H9 (cell line): ENCODE results near the gene MYO1E. TPM values are rescaled to one million over a fixed set of nuclear protein-coding genes. Genes with fewer than 3 reads are reported as not detected.

Experiments used
- DNase-seq: peaks from one replicate; pipeline ENCODE4 v3.0.0-alpha.2; 2017
- H2AFZ ChIP-seq: one replicate; pipeline ENCODE4 v1.6.1; 2013; ENCODE audit warnings: mild to moderate bottlenecking, low read length, control low read depth, moderate library complexity
- H2AK5ac ChIP-seq: 2 replicates; pipeline ENCODE4 v1.6.1; 2013; ENCODE audit warnings: low read length, control low read depth, mixed read lengths; ENCODE audit not compliant: insufficient read length
- H2BK120ac ChIP-seq: one replicate; pipeline ENCODE4 v1.6.1; 2013; ENCODE audit warnings: low read depth, mild to moderate bottlenecking, low read length, control low read depth, inconsistent platforms; ENCODE audit not compliant: poor library complexity, severe bottlenecking
- H2BK12ac ChIP-seq: 2 replicates; pipeline ENCODE4 v1.6.1; 2013; ENCODE audit warnings: low read length, control low read depth, mixed read lengths, low read depth; ENCODE audit not compliant: insufficient read length
- H2BK15ac ChIP-seq: 2 replicates; pipeline ENCODE4 v1.6.1; 2013; ENCODE audit warnings: low read depth, low read length, control low read depth
- H2BK20ac ChIP-seq: one replicate; pipeline ENCODE4 v1.6.1; 2013; ENCODE audit warnings: low read depth, mild to moderate bottlenecking, low read length, control low read depth, inconsistent platforms; ENCODE audit not compliant: poor library complexity, severe bottlenecking
- H2BK5ac ChIP-seq: 2 replicates; pipeline ENCODE4 v1.6.1; 2013; ENCODE audit warnings: low read length, control low read depth, mixed read lengths; ENCODE audit not compliant: insufficient read length
- H3K14ac ChIP-seq: 2 replicates; pipeline ENCODE4 v1.6.1; 2013; ENCODE audit warnings: low read length, control low read depth; ENCODE audit not compliant: insufficient read depth
- H3K18ac ChIP-seq: 2 replicates; pipeline ENCODE4 v1.6.1; 2013; ENCODE audit warnings: low read depth, mild to moderate bottlenecking, mixed read lengths, low read length, control low read depth; ENCODE audit not compliant: insufficient read length
- H3K23ac ChIP-seq: 2 replicates; pipeline ENCODE4 v1.6.1; 2013; ENCODE audit warnings: low read length, control low read depth, mixed read lengths, low read depth; ENCODE audit not compliant: insufficient read length
- H3K23me2 ChIP-seq: 2 replicates; pipeline ENCODE4 v1.6.1; 2013; ENCODE audit warnings: low read depth, mild to moderate bottlenecking, mixed read lengths, low read length, control low read depth; ENCODE audit not compliant: insufficient read length, poor library complexity, severe bottlenecking
- H3K27ac ChIP-seq: 2 replicates; pipeline ENCODE4 v1.5.1; 2013; ENCODE audit warnings: low read length, control low read depth, mixed read lengths, low read depth; ENCODE audit not compliant: insufficient read length
- H3K27me3 ChIP-seq: 2 replicates; pipeline ENCODE4 v1.6.1; 2013; ENCODE audit warnings: low read length, control low read depth, inconsistent platforms; ENCODE audit not compliant: insufficient read depth
- H3K4ac ChIP-seq: 2 replicates; pipeline ENCODE4 v1.6.1; 2013; ENCODE audit warnings: low read depth, mild to moderate bottlenecking, control low read depth, inconsistent platforms, low read length, moderate library complexity
- H3K4me1 ChIP-seq: 2 replicates; pipeline ENCODE4 v1.6.1; 2013; ENCODE audit warnings: low read length, control low read depth, inconsistent platforms; ENCODE audit not compliant: insufficient read depth
- H3K4me2 ChIP-seq: 2 replicates; pipeline ENCODE4 v1.6.1; 2013; ENCODE audit warnings: low read length, control low read depth, mixed read lengths; ENCODE audit not compliant: insufficient read length, insufficient read depth
- H3K56ac ChIP-seq: 2 replicates; pipeline ENCODE4 v1.6.1; 2013; ENCODE audit warnings: low read depth, mild to moderate bottlenecking, mixed read lengths, low read length, control low read depth; ENCODE audit not compliant: insufficient read length
- H3K79me1 ChIP-seq: 2 replicates; pipeline ENCODE4 v1.6.1; 2013; ENCODE audit warnings: low read depth, mild to moderate bottlenecking, moderate library complexity, low read length, control low read depth, inconsistent platforms; ENCODE audit not compliant: insufficient read depth, poor library complexity, severe bottlenecking
- H3K79me2 ChIP-seq: 2 replicates; pipeline ENCODE4 v1.6.1; 2013; ENCODE audit warnings: low read length, control low read depth, inconsistent platforms; ENCODE audit not compliant: insufficient read depth
- H3K9ac ChIP-seq: 2 replicates; pipeline ENCODE4 v1.6.1; 2013; ENCODE audit warnings: low read length, control low read depth, mixed read lengths; ENCODE audit not compliant: insufficient read length; ENCODE audit errors: extremely low read depth
- H3K9me3 ChIP-seq: one replicate; pipeline ENCODE4 v1.6.1; 2013; ENCODE audit warnings: low read depth, low read length, inconsistent platforms; ENCODE audit not compliant: control insufficient read depth
- H3T11ph ChIP-seq: one replicate; pipeline ENCODE4 v1.6.1; 2013; ENCODE audit warnings: mild to moderate bottlenecking, low read length, control low read depth, inconsistent platforms
- H4K20me1 ChIP-seq: one replicate; pipeline ENCODE4 v1.6.1; 2013; ENCODE audit not compliant: control insufficient read depth, insufficient read length, insufficient read depth
- H4K5ac ChIP-seq: 2 replicates; pipeline ENCODE4 v1.6.1; 2013; ENCODE audit warnings: low read depth, mild to moderate bottlenecking, mixed read lengths, low read length, control low read depth; ENCODE audit not compliant: insufficient read length
- H4K8ac ChIP-seq: replicated peaks from 2 replicates; pipeline ENCODE4 v1.6.1; 2013; ENCODE audit warnings: low read length, control low read depth, mixed read lengths, low read depth; ENCODE audit not compliant: insufficient read length
- H4K91ac ChIP-seq: 2 replicates; pipeline ENCODE4 v1.6.1; 2013; ENCODE audit warnings: low read depth, mild to moderate bottlenecking, moderate library complexity, mixed read lengths, low read length, control low read depth; ENCODE audit not compliant: insufficient read length
- H3K27ac Mint-ChIP-seq, 3 experiments: 2 replicates in 2 of 3; 3 replicates in 1 of 3; pipeline ENCODE4 v1.8.0; 2020 to 2021; ENCODE audit warnings: mixed read lengths in 3 of 3, mild to moderate bottlenecking in 1 of 3, moderate library complexity in 1 of 3
- H3K27me3 Mint-ChIP-seq: 2 replicates; pipeline ENCODE4 v1.8.0; 2021; ENCODE audit warnings: low read depth, mild to moderate bottlenecking, moderate library complexity, mixed read lengths
- H3K36me3 Mint-ChIP-seq, 3 experiments: 2 replicates in 2 of 3; 3 replicates in 1 of 3; pipeline ENCODE4 v1.8.0; 2020 to 2021; ENCODE audit warnings: low read depth in 3 of 3, mixed read lengths in 3 of 3; ENCODE audit not compliant: insufficient read depth in 1 of 3
- H3K4me1 Mint-ChIP-seq, 2 experiments: 2 replicates each; pipeline ENCODE4 v1.8.0; 2020; ENCODE audit warnings: mixed read lengths in 2 of 2
- H3K4me3 Mint-ChIP-seq, 2 experiments: 2 replicates in 1 of 2; 3 replicates in 1 of 2; pipeline ENCODE4 v1.8.0; 2020 to 2021; ENCODE audit warnings: mild to moderate bottlenecking in 2 of 2, mixed read lengths in 2 of 2, moderate library complexity in 1 of 2
- H3K9me3 Mint-ChIP-seq, 2 experiments: 2 replicates in 1 of 2; 3 replicates in 1 of 2; pipeline ENCODE4 v1.8.0; 2020; ENCODE audit warnings: mild to moderate bottlenecking in 2 of 2, mixed read lengths in 2 of 2, moderate library complexity in 1 of 2
- CTCF ChIP-seq: fragments of 200-600 bp; sonication (generic); conservative IDR thresholded peaks from 3 replicates; pipeline ENCODE4 v1.8.0; 2021; ENCODE audit warnings: antibody characterized with exemption, mild to moderate bottlenecking
- WGBS: extraction: QIAGEN DNeasy Blood & Tissue Kit; methylation state at CpG from one replicate; pipeline ENCODE4 v1.1.7; 2013; ENCODE audit warnings: missing lambda C conversion rate, low lambda C conversion rate, mixed read lengths; ENCODE audit not compliant: insufficient read length; ENCODE audit errors: extremely low coverage; 5-methylcytosine and 5-hydroxymethylcytosine counted together
- total RNA-seq: library from RNA; stranded (reverse); gene quantifications from 2 replicates; pipeline ENCODE4 v1.2.1, GENCODE V29; 2021

The MYO1E gene
- total RNA-seq, 1 experiment from 2014 or later, result 235 TPM

- Histone ChIP-seq H2AK5ac (no peak overlapping the region), H3T11ph (no peak overlapping the region), H3K4me1 (peaks cover 5% of the 10 kb centered on the region; the same call in 1 of the 2 replicates), H4K8ac (no peak overlapping the region), H2BK12ac (no peak overlapping the region), H3K9ac (no peak overlapping the region), H3K79me1 (no peaks in the 10 kb centered on the region), H2BK5ac (no peak overlapping the region), H3K23me2 (no peaks in the 10 kb centered on the region), H3K23ac (no peak overlapping the region), H3K56ac (no peak overlapping the region), H3K18ac (no peak overlapping the region), H4K5ac (no peak overlapping the region), H4K91ac (no peak overlapping the region), H2BK120ac (no peak overlapping the region), H2BK20ac (no peak overlapping the region), H3K27me3 (no peaks in the 10 kb centered on the region), H4K20me1 (no peaks in the 10 kb centered on the region), H3K79me2 (peaks cover 3% of the 10 kb centered on the region; the same call in 1 of the 2 replicates), H2AFZ (no peak overlapping the region), H3K27ac (no peak overlapping the region), H3K4me2 (no peak overlapping the region), H3K9me3 (no peaks in the 10 kb centered on the region), H3K14ac (no peak overlapping the region), H2BK15ac (no peak overlapping the region), H3K4ac (no peak overlapping the region)
- Mint-ChIP-seq H3K27me3 (no peaks in the 10 kb centered on the region), H3K9me3 (peaks cover 4 to 6% of the 10 kb centered on the region in 2 experiments; a peak in 3 of 5 replicates), H3K4me1 (peaks cover 31 to 38% of the 10 kb centered on the region in 2 experiments), H3K36me3 (peaks cover 3 to 8% (median 4%) of the 10 kb centered on the region in 3 experiments; a peak in 5 of 7 replicates), H3K27ac (no peak overlapping the region), H3K4me3 (no peak overlapping the region)
- WGBS, result no CpG with 5 or more reads among the region's 3 CpGs
- TF ChIP-seq CTCF, result no peak
- no peak for DNase-seq
Measured at GRCh38 chr15:59278120-59278519, 94.6 kb downstream of the MYO1E start.
